Liver (tissue), 9 donors: Measurements from ENCODE around the gene KCNQ5. TPM values are rescaled to one million over a fixed set of nuclear protein-coding genes. Genes with fewer than 3 reads are reported as not detected.

Experiments
- DNase-seq: peaks from one replicate; pipeline ENCODE4 v3.0.0-alpha.2; 2017; ENCODE audit warnings: low spot score
- H3K27ac ChIP-seq, 2 donors: one replicate each; pipeline ENCODE4 v1.7.0; 2013; ENCODE audit warnings: inconsistent platforms in 2 of 2, low read length in 2 of 2, control low read depth in 1 of 2, low read depth in 1 of 2, mild to moderate bottlenecking in 1 of 2
- H3K27me3 ChIP-seq, 4 donors: one replicate each; pipeline versions ENCODE4 v1.6.1 to v1.7.0; 2013; ENCODE audit warnings: low read length in 3 of 4, inconsistent platforms in 1 of 4, mild to moderate bottlenecking in 1 of 4, moderate library complexity in 1 of 4; ENCODE audit not compliant: control insufficient read depth in 4 of 4, insufficient read depth in 4 of 4
- H3K36me3 ChIP-seq, 4 donors: one replicate each; pipeline versions ENCODE4 v1.6.1 to v1.7.0; 2013; ENCODE audit warnings: low read length in 3 of 4, mild to moderate bottlenecking in 3 of 4, low read depth in 1 of 4, moderate library complexity in 1 of 4; ENCODE audit not compliant: control insufficient read depth in 4 of 4, insufficient read depth in 3 of 4
- H3K4me1 ChIP-seq, 4 donors: one replicate each; pipeline versions ENCODE4 v1.6.1 to v1.7.0; 2013; ENCODE audit warnings: low read length in 3 of 4, mild to moderate bottlenecking in 3 of 4, moderate library complexity in 1 of 4; ENCODE audit not compliant: control insufficient read depth in 4 of 4, insufficient read depth in 4 of 4
- H3K4me3 ChIP-seq, 3 donors: one replicate each; pipeline versions ENCODE4 v1.6.1 to v1.7.0; 2013; ENCODE audit warnings: low read length in 3 of 3, control low read depth in 1 of 3, low read depth in 1 of 3, mild to moderate bottlenecking in 1 of 3
- H3K9ac ChIP-seq, 2 donors: one replicate each; pipeline ENCODE4 v1.7.0; 2013; ENCODE audit warnings: low read length in 2 of 2, mild to moderate bottlenecking in 2 of 2, moderate library complexity in 2 of 2, control low read depth in 1 of 2, low read depth in 1 of 2
- H3K9me3 ChIP-seq, 4 donors: one replicate each; pipeline versions ENCODE4 v1.6.1 to v1.7.0; 2013; ENCODE audit warnings: low read length in 3 of 4; ENCODE audit not compliant: control insufficient read depth in 4 of 4
- EGR1 ChIP-seq, 2 donors: IDR thresholded peaks; 2 replicates each; pipeline ENCODE4 v1.6.1; 2016 to 2018; ENCODE audit warnings: antibody characterized with exemption in 2 of 2, low read depth in 2 of 2
- FOXA1 ChIP-seq: IDR thresholded peaks from 2 replicates; pipeline ENCODE4 v1.6.1; 2016; ENCODE audit warnings: antibody characterized with exemption
- FOXA2 ChIP-seq: IDR thresholded peaks from 2 replicates; pipeline ENCODE4 v1.6.1; 2016; ENCODE audit warnings: antibody characterized with exemption
- GABPA ChIP-seq, 2 donors: IDR thresholded peaks in 1 of 2; conservative IDR thresholded peaks in 1 of 2; 2 replicates each; pipeline ENCODE4 v1.6.1; 2016; ENCODE audit warnings: antibody characterized with exemption in 2 of 2, mild to moderate bottlenecking in 1 of 2, moderate library complexity in 1 of 2
- HNF4A ChIP-seq, 2 donors: conservative IDR thresholded peaks; 2 replicates each; pipeline ENCODE4 v1.6.1; 2016; ENCODE audit warnings: antibody characterized with exemption in 2 of 2, mild to moderate bottlenecking in 2 of 2
- JUND ChIP-seq, 2 donors: IDR thresholded peaks; 2 replicates each; pipeline ENCODE4 v1.6.1; 2016; ENCODE audit warnings: antibody characterized with exemption in 2 of 2
- MAX ChIP-seq: IDR thresholded peaks from 2 replicates; pipeline ENCODE4 v1.6.1; 2016; ENCODE audit warnings: antibody characterized with exemption
- NR2F2 ChIP-seq: IDR thresholded peaks from 2 replicates; pipeline ENCODE4 v1.6.1; 2016; ENCODE audit warnings: antibody characterized with exemption
- RAD21 ChIP-seq, 2 donors: IDR thresholded peaks; 2 replicates each; pipeline ENCODE4 v1.6.1; 2016; ENCODE audit warnings: antibody characterized with exemption in 2 of 2, mild to moderate bottlenecking in 2 of 2
- REST ChIP-seq: IDR thresholded peaks from 2 replicates; pipeline ENCODE4 v1.6.1; 2016; ENCODE audit warnings: antibody characterized with exemption, mild to moderate bottlenecking
- RXRA ChIP-seq, 2 donors: IDR thresholded peaks; 2 replicates each; pipeline ENCODE4 v1.6.1; 2017 to 2018; ENCODE audit warnings: antibody characterized with exemption in 2 of 2, mild to moderate bottlenecking in 1 of 2
- SP1 ChIP-seq: IDR thresholded peaks from 2 replicates; pipeline ENCODE4 v1.6.1; 2018; ENCODE audit warnings: antibody characterized with exemption, mild to moderate bottlenecking
- TAF1 ChIP-seq: conservative IDR thresholded peaks from 2 replicates; pipeline ENCODE4 v1.6.1; 2016; ENCODE audit warnings: antibody characterized with exemption, mild to moderate bottlenecking
- YY1 ChIP-seq: IDR thresholded peaks from 2 replicates; pipeline ENCODE4 v1.6.1; 2016; ENCODE audit warnings: antibody characterized with exemption, mild to moderate bottlenecking
- ZBTB33 ChIP-seq: IDR thresholded peaks from 2 replicates; pipeline ENCODE4 v1.6.1; 2016; ENCODE audit warnings: antibody characterized with exemption
- WGBS: extraction: QIAGEN DNeasy Blood & Tissue Kit; methylation state at CpG from one replicate; pipeline ENCODE4 v1.1.7; 2013; 5-methylcytosine and 5-hydroxymethylcytosine counted together
- polyA plus RNA-seq, 2 donors: library from polyadenylated mRNA; stranded (reverse) in 1 of 2; unstranded in 1 of 2; fragments of 200-250 nt in 1 of 2; fragments of >200 nt in 1 of 2; fragmentation: Nextera tagmentation in 1 of 2; extraction: Ambion mirVana in 1 of 2; gene quantifications; one replicate each; pipeline versions ENCODE4 v1.2.1 to v1.2.3, GENCODE V29; 2013 to 2015
- total RNA-seq, 2 donors: library from RNA; depleted of rRNA; stranded (reverse); fragments of >200 nt; gene quantifications; one replicate each; pipeline ENCODE4 v1.2.3, GENCODE V29; 2014
- TF ChIP-seq, protein P1 (sequence below): fragments of 150-350 bp; IDR thresholded peaks from 2 replicates; pipeline ENCODE4 v1.5.1; 2017; ENCODE audit warnings: improper control_type of control experiment, low read depth, low read length; ENCODE audit not compliant: missing input control
- TF ChIP-seq, protein P2 (sequence below): IDR thresholded peaks from 2 replicates; pipeline ENCODE4 v1.6.1; 2016; ENCODE audit warnings: antibody characterized with exemption
- donor health status: healthy.
- donor health status: healthy.
- donor health status: healthy.
- donor health status: healthy.
- donor health status: healthy.

The KCNQ5 gene
- total and polyA plus RNA-seq, 4 donors = 0.02 to 1.1 (median 0.15) TPM

DNA sequence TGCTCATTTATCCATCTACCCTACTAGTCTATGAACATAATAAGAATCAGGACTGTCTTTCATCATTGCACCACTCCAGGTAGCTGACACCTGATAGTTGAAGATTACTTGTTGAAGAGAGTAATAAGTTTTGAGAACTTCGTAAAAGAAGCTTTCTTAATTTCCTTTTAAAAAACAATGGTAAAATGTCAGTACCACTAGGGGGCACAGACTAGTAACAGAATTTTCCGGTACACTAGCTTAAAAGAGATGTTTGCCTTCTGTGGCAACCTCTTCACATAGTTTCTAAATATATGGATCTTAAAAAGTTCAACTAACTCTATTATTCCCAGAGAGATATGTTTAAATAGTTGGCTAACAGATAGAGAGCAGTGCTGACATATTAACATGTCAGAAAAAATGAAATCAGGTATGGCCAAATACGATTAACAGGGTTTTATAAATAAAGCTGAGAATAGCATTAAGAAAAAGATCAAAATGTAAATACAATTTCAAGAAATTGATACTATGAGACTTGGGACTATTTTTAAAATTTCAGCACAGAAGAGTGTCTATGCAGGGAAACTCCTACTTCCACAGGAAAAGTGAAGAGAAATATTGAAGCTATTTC lies 5.4 kb upstream of the KCNQ5 start (continued):
- no peak for TF ChIP-seq HNF4A (conservative IDR thresholded peaks at IDR 0.05)
- no peak for TF ChIP-seq ZBTB33

DNA sequence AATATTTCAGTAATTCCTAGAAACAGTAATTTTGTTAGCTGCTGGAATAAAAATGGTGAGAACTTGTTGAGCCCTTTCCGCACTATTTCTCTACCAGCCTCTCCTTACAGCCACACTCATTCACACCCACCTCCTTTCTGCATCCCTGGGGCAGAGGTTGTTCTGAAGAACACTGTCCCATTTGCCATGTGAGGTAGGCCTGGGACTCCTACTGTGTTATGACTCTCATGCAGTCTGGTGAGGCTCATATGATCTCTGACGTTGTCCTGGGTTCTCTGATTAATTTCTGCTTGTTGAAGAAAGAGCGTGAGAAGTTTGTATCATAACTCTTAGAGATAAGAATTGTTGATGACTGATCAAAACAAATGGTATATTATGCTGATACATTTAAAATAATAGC lies 4.1 kb upstream of the KCNQ5 start:
- Histone ChIP-seq H3K4me1 (peaks cover 7 to 30% (median 19%) of the 10 kb centered on the region in 4 donors), H3K9ac (no peak overlapping the region), H3K9me3 (no peaks in the 10 kb centered on the region), H3K27ac (no peak overlapping the region), H3K4me3 (no peak overlapping the region), H3K27me3 (peaks cover 0 to 7% (median 2%) of the 10 kb centered on the region in 4 donors), H3K36me3 (no peaks in the 10 kb centered on the region)
- 84% methylated on average over 3 of the region's 3 CpGs for WGBS
- TF ChIP-seq HNF4A (conservative IDR thresholded peaks at IDR 0.05) (no peak), GABPA (IDR thresholded peaks at IDR 0.05 in 1 of 2, conservative IDR thresholded peaks at IDR 0.05 in 1 of 2) (no peak), MAX (no peak), NR2F2 (no peak), EGR1 (IDR thresholded peaks at IDR 0.05; ENCODE audit: low read depth in 2 of 2) (no peak), FOXA2 (no peak), JUND (IDR thresholded peaks at IDR 0.05) (no peak), REST (no peak), FOXA1 (no peak), SP1 (no peak), ZBTB33 (no peak), RAD21 (IDR thresholded peaks at IDR 0.05) (no peak), YY1 (no peak), RXRA (IDR thresholded peaks at IDR 0.05) (no peak), TAF1 (no peak)
- TF ChIP-seq, protein P1, sequence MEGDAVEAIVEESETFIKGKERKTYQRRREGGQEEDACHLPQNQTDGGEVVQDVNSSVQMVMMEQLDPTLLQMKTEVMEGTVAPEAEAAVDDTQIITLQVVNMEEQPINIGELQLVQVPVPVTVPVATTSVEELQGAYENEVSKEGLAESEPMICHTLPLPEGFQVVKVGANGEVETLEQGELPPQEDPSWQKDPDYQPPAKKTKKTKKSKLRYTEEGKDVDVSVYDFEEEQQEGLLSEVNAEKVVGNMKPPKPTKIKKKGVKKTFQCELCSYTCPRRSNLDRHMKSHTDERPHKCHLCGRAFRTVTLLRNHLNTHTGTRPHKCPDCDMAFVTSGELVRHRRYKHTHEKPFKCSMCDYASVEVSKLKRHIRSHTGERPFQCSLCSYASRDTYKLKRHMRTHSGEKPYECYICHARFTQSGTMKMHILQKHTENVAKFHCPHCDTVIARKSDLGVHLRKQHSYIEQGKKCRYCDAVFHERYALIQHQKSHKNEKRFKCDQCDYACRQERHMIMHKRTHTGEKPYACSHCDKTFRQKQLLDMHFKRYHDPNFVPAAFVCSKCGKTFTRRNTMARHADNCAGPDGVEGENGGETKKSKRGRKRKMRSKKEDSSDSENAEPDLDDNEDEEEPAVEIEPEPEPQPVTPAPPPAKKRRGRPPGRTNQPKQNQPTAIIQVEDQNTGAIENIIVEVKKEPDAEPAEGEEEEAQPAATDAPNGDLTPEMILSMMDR = no peak
- TF ChIP-seq, protein P2, sequence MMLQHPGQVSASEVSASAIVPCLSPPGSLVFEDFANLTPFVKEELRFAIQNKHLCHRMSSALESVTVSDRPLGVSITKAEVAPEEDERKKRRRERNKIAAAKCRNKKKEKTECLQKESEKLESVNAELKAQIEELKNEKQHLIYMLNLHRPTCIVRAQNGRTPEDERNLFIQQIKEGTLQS = no peak
- DNase-seq = no peak
